GM19372 (cell line): Measurements from ENCODE around the gene MALT1.
"Not testable (repeated sequence)": the region's sequence is repeated elsewhere in the genome, so short reads cannot be mapped to it uniquely, and the experiment has no call there.

Experiments used
- ATAC-seq: cut with Tn5 transposase; IDR thresholded peaks from one replicate; pipeline ENCODE4 v1.9.1; 2021; ENCODE audit warnings: mild to moderate bottlenecking, low read depth, moderate library complexity; ENCODE audit not compliant: unreplicated experiment

MALT1 gene

DNA sequence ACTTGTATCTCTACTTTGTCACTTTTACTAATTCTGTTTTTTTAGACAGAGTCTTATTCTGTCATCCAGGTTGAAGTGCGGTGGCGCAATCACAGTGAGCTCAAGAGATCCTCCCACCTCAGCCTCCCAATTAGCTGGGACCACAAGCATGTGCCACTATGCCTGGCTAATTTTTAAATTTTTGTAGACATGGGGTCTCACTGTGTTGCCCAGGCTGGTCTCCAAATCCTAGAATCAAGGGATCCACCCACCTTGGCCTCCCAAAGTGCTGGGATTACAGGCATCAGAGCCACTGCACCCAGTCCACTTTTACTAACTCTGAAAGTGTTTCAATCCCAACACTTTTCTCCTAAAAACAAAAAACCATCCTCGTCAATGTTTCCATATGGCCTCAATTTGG is 94.9 kb downstream of the MALT1 start:
- ATAC-seq, result no peak

DNA sequence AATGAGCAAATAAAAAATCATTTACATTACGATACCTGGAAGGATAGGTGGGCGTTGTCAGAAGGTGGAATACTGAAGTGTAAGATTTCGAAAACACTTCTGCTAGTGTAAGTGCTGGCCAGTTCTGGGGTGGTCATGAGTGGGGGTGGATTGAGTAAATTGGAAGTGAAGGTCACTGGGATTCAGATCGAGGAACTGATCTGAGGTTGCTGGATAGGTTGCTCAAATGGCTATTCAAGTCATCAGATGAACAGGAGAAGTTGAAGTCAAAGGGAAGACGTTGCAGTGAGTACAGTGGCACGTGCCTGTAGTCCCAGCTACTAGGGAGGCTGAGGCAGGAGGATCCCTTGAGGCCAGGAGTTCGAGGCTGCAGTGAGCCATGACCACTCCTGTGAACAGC is 95.7 kb downstream of the MALT1 start:
- ATAC-seq, result no peak

DNA sequence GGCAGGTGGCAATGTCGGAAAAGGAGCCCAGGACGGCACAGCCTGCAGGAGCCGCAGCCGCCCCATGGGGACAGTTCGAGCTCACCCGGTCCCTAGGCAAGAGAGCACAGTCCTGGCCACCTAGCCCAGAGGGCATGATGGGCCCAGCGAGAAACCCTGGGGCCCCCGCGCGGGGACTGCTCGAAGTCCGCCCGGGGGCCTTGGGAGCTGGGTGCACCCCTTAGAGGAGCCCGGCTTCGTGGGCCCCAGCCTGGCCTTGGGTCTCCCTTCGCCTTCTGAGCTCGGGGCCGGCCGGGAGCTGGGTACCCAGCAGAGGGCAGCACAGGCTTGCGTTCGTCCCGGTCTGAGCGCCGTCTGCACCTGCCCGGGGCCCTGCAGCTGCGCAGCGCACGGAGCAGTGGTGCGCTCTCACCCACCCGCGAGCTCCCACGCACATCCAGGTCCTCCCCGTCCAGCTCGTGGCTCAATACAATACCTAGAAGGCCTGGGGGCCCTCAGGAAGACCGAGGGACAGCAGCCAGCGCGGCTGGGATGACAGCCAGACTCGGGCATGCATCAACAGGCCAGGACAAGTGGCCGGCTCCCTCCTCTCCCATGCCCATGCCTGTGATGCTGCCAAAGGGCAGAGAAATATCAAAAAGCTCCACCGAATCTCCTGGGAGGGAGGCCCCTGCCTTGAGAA is 97.2 kb downstream of the MALT1 start:
- peak; percentile 90 for ATAC-seq

- no peak for ATAC-seq
These were observed 98.1 kb downstream of the MALT1 start for GRCh38 chr18:58769321-58769720.

DNA sequence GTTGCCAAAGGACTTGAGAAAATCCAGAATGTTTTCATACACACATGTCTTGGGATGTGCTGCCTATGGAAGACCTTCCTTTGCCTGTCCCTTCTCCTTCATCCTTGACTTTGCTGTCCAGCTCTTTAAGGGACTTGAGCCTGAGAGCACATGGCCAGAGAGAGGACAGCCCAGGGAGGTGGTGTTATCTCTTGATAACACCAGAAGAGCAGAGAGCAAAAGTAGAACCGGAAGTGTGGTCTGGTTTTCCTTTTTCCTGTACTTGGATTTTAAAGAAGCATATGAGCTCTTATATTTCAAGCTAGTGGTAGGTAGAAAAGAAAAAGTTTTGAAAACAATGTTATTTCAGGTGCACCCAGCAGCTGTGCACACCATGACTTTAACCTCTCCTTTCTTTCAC is 99.3 kb downstream of the MALT1 start:
- ATAC-seq, result no peak

GRCh38 chr18:58772161-58772560 is 100.9 kb downstream of the MALT1 start:
- ATAC-seq, result no peak

DNA sequence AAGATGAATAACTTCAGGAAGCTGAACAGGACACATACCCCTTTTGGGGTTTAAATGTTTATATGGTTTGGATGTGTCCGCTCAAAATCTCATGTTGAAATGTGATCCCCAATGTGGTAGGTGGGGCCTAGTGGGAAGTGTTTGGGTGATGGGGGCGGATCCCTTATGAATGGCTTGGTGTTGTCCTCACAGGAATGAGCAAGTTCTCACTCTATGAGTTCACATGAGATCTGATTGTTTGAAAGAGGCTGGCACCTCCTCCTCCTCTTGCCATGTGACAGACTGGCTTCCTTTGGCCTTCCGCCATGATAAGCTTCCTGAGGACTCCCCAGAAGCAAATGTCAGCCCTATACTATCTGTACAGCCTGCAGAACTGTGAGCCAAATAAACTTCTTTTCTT is 104.8 kb downstream of the MALT1 start:
- no peak for ATAC-seq

- ATAC-seq, result not testable (repeated sequence)
These were observed 105.3 kb downstream of the MALT1 start for GRCh38 chr18:58776541-58776940.

GRCh38 chr18:58777471-58777870 is 106.2 kb downstream of the MALT1 start:
- no peak for ATAC-seq

DNA sequence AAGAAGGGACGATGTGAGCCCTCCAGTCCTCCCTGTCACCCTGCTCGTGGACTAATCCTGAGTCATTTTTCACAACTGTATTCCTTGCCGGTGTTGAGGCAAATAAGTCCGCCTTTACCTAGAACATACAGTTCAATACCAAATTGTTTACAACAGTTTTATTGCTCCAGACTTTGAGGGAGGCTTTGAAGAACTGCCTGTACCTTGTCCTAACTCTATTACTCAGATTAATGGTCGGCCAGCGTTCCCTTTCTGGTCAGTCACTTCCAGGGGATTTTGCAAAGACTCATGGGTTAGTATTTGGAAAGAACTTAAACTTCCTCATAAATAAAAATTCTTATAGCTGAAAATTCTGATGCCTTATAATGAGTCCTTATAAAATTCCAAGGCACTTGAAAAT is 108.3 kb downstream of the MALT1 start:
- no peak for ATAC-seq

DNA sequence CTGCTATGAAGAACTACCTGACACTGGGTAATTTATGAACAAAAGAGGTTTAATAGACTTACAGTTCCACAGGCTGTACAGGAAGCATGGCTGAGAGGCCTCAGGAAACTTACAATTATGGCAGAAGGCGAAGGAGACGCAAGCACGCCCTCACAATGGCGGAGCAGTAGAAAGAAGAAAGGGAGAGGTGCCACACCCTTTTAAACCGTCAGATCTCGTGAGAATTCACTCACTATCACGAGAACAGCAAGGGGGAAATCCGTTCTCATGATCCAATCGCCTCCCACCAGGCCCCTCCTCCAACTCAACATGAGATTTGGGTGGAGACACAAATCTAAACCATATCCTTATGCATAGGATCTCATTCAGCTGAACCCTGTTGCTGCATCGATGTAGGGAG is 108.8 kb downstream of the MALT1 start:
- ATAC-seq, result no peak

DNA sequence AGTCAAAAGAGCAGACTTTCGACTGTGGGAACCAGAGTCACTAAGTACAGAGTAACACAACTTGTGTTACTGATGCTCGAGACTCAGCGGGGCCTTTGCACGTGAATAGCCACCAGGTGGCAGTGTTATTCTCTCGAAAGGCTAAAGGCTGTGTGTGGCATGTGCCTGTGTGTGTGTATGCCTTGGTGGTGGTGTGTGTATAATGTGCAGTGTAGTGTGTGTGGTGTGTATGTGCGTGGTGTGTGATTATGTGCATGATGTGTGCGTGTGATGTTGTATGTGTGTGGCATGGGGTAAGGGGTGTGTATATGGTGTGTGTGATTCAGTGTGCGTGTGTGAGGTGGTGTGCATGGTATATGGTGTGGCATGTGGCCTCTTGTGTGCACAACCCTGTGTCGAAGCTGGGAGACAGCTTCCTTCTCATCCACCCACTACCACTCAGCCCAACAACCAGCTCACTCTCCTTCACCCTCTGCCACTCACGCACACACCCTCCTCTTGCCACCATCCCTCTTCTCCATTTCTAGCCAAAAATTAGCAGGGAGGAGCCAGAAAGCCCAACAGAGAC is 110.4 kb downstream of the MALT1 start:
- peak; percentile 83 for ATAC-seq

DNA sequence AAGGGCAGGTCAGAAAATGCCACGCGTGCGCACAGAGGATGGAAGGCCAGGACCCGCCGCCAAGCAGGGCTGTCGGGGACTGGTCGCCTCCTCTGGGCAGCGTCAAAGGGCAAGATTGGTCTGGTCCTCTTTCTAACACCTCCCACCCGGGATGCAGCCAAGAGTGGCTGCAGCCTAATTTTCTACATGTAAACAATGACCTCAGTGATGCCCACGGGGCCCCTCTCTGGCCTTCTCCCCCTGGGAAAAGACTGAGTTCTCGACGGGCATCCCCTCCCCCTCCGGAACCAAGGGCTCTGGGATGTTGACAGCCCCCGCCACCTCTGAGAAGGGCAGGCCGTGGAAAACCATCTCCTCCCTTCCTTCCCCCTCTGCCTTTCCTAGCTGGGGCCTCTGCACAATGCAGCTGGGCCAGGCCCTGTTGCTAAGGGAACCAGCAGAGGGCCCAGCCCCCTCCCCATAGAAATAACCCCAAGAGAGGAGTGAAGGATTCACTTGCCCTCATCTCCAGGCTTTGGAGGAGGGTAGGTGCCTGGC is 113.4 kb downstream of the MALT1 start:
- ATAC-seq, result no peak

DNA sequence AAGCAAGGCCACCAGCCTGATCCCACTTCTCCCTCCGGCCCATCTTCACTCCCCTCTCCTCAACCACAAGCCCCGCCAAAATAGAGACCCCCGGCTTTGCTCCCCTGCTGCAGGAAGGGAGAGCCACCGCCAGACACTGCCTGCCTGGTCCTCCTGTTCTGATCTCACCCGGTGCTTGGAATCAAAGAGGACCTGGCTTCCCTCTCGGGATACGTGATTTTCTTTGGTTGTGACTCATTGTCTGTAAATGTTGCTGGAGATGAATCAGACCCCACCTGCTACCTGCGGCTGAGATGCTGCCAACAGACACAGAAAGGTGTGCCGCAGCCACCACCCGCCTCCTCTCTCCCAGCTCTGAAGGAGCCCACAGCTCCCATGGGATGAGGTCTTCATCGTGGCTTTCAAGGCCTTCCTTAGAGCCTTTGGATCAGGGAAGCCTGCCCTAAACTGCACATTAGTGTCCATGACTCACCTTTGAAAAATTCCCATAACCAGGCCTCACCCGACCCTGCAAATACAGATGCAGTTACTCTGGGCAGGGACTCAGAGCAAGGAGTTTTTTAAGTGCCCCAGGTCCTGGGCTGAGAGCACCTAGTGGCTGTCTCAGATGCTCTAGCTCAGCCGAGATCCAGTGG is 114.0 kb downstream of the MALT1 start:
- ATAC-seq, result no peak

GRCh38 chr18:58785870-58786269 is 114.6 kb downstream of the MALT1 start:
- ATAC-seq, result no peak

- ATAC-seq, result no peak
These were observed 116.4 kb downstream of the MALT1 start for GRCh38 chr18:58787536-58788149.

GRCh38 chr18:58788470-58788869 is 117.2 kb downstream of the MALT1 start:
- ATAC-seq, result no peak

DNA sequence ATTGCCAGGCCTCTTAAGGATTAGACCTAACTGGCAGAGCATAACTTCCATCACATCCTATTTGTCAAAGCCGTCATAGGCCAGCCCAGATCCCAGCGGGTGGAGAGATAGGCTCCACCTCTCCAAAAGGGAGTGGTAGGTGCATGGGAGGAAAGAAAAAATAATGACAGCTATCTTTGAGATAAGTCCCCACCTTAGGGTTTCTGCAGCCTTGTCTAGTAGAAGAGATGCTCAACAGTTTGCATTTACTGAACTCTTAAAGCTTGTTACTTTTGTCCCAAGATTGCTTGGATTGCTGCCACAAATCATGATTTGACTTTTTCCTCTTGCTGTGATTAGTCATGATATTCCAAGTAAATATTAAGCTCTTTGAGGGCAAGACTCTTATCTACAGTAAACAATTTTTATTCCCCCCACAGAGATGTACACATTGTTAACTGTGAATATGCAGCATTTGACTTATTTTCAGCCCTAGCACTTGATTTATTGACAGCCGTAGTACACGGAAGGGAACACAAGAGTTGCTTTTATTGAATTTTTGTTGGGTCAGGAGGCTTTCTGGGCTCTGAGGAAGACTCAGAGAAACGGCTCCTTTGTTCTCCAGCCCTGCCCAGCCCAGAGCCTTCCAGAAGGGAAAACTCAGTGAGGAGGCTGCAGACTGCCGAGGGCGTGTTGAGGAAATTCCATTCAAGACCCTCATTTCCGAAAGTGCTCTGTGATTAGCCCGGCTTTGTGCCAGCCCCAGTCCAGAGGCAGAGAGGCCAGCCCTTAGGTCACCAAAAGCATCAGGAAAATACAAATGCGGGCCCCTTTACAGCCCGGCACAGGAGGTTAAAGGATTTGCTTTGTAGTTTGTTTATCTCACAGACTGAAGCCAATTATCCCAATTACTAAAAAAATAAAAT is 118.0 kb downstream of the MALT1 start:
- ATAC-seq, result no peak

GRCh38 chr18:58789876-58790240 is 118.6 kb downstream of the MALT1 start:
- ATAC-seq, result no peak

GRCh38 chr18:58792086-58792485 is 120.8 kb downstream of the MALT1 start:
- no peak for ATAC-seq
